Limb (tissue), 2 donors: ENCODE results near the gene CD180.
A peak's percentile ranks its signal among the peaks of the same experiment; 100 is the strongest.
"Not testable (repeated sequence)": the region's sequence is repeated elsewhere in the genome, so short reads cannot be mapped to it uniquely, and the experiment has no call there.

Source experiments
- DNase-seq, 2 donors: peaks; one replicate each; pipeline ENCODE4 v3.0.0-alpha.2; 2016; ENCODE audit errors: extremely low spot score in 2 of 2

The CD180 gene

DNA sequence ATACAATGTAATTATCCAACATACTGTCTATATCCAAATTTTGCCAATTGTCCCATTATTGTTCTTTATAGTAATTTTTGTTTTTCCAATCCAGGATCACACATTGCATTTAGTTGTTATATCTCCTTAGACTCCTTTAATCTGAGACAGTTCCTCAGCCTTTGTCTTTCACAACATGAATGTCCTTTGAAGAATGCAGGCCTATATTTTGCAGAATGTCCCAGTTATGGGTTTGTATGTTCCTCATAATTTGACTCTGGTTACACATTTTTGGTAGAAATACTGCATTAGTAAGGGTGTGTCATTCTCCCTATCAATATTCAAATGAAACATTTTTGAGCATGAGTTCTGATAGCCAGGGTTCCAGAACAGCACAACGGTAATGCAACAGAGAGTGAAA is 6.7 kb downstream of the CD180 start:
- no peak for DNase-seq

- no peak for DNase-seq
Observed at GRCh38 chr5:67189079-67189354, 7.6 kb downstream of the CD180 start.

GRCh38 chr5:67188274-67189078 is 8.1 kb downstream of the CD180 start:
- DNase-seq, result no peak

DNA sequence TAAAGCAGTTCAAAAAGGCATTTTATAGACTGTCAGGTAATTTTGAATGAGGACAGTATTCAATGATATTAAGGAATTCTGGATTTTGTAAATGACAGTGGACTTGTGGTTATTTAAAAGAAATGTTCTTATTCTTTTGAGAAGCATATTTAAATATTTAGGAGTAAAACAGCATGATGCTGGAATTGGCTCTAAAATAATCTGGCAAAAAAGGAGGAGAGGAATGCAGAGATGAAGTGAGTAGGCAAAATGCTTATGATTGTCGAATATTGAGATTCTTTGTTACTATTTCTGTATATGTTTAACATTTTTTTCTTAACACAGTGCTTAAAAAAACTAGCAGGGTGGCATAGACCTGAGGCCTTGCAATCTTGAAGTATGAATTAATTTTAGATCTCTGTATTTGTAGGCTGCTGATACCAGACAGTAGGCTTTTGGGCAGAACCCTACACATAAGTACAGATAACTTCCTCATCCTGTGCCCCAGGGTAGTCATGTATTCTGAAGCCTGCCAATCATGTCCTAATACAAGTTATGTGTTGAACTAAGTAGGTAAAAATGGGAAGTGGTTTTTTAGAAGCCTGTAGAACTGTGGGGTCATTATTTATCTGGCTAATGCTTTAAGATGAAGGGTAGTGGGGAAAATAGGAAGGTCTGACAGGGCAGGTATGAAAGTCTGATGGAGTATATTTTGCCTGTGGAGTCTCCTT is 9.4 kb downstream of the CD180 start:
- no peak for DNase-seq

- DNase-seq, result no peak
Observed at GRCh38 chr5:67183859-67184258, 12.7 kb downstream of the CD180 start.

DNA sequence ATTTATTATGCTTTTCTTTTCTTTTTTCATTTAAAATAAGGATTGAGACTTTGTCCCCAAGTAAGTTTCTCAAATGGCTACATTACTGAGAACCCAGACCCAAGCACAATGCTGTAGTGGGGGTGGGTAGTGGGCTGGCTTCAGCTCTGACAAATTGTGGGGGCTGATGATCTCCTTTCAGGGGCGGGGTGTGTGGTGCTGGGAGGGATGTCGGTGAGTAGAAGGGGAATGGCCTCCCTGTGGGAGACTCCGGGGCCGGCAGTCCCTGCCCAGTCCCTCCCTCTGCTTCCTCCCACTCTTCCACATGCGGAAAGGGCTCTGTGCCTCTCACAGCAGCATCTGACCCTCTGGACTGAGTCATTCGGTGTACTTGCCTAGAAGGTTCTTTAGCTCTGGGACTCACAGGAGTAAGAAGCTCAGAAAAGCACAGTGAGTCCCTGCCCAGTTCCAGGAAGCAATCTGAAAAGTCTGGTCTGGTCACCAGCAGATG is 14.3 kb downstream of the CD180 start:
- peak in 1 of 2 donors; percentile 20 for DNase-seq

DNA sequence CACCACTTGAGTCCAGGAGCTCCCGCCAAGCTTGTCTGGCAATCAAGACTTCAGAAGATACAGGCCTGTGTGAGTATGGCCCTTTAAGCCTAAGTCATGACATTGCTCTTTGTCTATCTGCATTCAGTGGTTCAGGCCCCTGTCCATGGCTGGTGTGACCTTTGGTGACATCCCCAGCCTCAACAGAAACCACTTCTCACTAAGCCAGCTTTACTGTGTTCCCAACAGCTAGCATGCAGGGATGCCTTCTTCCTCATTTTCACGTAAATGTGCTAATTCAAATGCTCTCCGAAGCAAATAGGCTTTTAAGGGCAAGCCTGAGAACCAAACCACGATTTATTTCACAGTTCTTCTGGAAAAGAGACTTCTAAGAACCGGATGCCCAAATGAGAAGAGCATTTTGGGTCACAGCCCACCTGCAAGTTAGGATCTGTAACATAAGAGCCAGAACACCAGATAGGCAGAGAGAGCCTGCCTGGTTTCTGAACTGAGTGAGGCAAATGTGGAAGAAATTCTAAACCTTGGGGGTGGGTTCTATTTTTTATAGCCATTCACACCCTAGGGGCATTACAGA is 14.9 kb downstream of the CD180 start:
- DNase-seq, result no peak

DNA sequence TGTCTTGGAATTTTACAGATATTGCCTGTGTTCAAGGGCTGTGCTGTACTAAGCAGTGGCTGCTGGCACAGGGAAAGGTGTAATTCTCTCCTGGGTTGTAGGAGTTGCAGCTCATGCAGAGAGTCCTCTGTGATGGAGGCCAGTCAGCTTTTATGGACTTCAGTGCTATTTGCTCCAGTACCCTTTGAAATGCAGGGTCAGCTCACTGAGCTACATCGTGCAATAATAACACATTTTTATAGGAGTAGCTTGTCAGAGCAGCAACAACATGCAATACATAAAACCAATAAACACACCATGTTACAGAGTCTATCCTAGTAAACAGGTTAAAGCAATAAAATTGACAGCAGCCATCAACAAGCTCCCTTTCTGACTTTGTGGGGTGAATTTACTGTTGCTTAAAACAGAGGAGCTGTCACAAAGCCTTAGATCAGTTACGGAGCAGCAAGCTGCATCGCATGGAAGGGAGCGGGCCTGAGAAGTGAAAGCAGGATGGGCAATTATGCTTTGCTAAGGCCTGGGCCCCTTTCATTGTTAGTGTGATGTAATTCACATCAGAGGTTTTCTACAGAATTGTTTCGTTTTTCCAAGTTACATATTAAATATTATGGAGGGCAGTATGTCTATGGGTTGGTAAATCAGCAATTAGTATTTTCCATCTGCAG is 16.8 kb downstream of the CD180 start:
- no peak for DNase-seq

DNA sequence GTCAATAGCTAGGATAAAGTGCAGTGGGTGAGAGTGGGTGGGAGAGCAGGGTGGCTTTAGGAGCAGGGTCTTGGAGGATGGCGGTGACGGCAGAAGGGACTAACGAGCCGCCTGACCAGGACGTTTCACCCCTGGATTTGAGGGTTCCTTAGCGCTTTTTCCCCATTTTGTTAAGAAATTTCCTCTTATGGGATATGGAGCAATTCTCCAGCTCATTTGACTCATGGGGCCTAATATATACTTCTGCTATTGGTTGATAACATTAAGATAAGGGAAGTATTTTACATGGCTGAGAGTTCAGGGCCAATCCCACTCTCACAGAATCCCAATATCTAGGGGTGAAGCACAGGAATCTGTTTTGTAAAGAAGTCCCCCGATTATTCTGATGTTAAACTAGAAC is 17.6 kb downstream of the CD180 start:
- no peak for DNase-seq

- DNase-seq, result no peak
Observed at GRCh38 chr5:67178085-67178484, 18.5 kb downstream of the CD180 start.

- DNase-seq, result no peak
Observed at GRCh38 chr5:67176936-67177335, 19.7 kb downstream of the CD180 start.

GRCh38 chr5:67173959-67174358 is 22.6 kb downstream of the CD180 start:
- DNase-seq, result no peak

- not testable (repeated sequence) for DNase-seq
Observed at GRCh38 chr5:67173351-67173750, 23.2 kb downstream of the CD180 start.

- DNase-seq, result no peak
Observed at GRCh38 chr5:67170767-67171166, 25.8 kb downstream of the CD180 start.

DNA sequence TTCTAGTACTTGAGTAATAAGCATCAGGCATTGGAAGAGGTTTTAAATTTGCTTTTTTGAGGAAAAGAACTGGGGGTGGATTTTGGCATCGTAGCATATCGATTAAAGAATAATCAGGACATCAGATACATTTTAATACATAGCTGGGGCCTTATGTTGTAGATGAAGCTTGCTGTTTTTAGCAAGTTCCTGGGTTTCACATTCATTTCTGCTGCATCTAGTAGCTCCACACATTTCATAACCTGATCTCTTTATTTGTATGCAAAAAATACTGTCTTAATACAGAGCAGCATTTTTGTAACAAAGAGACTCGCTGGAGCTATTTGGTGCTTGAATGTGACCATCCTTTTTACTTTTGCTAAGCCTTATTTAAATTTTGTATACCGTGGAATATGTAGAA is 28.5 kb downstream of the CD180 start:
- DNase-seq, result no peak

- no peak for DNase-seq
Observed at GRCh38 chr5:67166460-67167285, 29.9 kb downstream of the CD180 start.

DNA sequence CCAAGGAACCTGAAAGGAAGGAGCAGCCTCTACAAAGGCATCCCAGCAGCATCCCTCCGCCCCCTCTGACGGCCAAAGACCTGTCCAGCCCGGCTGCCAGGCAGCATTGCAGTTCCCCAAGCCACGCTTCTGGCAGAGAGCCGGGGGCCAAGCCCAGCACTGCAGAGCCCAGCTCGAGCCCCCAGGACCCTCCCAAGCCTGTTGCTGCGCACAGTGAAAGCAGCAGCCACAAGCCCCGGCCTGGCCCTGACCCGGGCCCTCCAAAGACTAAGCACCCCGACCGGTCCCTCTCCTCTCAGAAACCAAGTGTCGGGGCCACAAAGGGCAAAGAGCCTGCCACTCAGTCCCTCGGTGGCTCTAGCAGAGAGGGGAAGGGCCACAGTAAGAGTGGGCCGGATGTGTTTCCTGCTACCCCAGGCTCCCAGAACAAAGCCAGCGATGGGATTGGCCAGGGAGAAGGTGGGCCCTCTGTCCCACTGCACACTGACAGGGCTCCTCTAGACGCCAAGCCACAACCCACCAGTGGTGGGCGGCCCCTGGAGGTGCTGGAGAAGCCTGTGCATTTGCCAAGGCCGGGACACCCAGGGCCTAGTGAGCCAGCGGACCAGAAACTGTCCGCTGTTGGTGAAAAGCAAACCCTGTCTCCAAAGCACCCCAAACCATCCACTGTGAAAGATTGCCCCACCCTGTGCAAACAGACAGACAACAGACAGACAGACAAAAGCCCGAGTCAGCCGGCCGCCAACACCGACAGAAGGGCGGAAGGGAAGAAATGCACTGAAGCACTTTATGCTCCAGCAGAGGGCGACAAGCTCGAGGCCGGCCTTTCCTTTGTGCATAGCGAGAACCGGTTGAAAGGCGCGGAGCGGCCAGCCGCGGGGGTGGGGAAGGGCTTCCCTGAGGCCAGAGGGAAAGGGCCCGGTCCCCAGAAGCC is 30.8 kb downstream of the CD180 start:
- peak; percentile 83 to 85 for DNase-seq

DNA sequence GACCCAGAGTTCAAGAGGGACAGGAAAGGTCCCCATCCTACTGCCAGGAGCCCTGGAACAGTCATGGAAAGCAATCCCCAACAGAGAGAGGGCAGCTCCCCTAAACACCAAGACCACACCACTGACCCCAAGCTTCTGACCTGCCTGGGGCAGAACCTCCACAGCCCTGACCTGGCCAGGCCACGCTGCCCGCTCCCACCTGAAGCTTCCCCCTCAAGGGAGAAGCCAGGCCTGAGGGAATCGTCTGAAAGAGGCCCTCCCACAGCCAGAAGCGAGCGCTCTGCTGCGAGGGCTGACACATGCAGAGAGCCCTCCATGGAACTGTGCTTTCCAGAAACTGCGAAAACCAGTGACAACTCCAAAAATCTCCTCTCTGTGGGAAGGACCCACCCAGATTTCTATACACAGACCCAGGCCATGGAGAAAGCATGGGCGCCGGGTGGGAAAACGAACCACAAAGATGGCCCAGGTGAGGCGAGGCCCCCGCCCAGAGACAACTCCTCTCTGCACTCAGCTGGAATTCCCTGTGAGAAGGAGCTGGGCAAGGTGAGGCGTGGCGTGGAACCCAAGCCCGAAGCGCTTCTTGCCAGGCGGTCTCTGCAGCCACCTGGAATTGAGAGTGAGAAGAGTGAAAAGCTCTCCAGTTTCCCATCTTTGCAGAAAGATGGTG is 31.6 kb downstream of the CD180 start:
- no peak for DNase-seq

DNA sequence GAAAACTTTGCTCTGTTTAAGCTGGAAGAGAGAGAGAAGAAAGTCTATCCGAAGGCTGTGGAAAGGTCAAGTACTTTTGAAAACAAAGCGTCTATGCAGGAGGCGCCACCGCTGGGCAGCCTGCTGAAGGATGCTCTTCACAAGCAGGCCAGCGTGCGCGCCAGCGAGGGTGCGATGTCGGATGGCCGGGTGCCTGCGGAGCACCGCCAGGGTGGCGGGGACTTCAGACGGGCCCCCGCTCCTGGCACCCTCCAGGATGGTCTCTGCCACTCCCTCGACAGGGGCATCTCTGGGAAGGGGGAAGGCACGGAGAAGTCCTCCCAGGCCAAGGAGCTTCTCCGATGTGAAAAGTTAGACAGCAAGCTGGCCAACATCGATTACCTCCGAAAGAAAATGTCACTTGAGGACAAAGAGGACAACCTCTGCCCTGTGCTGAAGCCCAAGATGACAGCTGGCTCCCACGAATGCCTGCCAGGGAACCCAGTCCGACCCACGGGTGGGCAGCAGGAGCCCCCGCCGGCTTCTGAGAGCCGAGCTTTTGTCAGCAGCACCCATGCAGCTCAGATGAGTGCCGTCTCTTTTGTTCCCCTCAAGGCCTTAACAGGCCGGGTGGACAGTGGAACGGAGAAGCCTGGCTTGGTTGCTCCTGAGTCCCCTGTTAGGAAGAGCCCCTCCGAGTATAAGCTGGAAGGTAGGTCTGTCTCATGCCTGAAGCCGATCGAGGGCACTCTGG is 32.6 kb downstream of the CD180 start:
- no peak for DNase-seq
